CD4-positive, alpha-beta T cell treated with Interleukin-1 beta for 1 hour (primary cell): ENCODE data around the gene ARL2.
"Not testable (repeated sequence)": the region's sequence is repeated elsewhere in the genome, so short reads cannot be mapped to it uniquely, and the experiment has no call there.

ENCODE experiments used
- DNase-seq, 2 donors: peaks; one replicate each; pipeline ENCODE4 v3.0.0-alpha.2; 2020 to 2022

The ARL2 gene

GRCh38 chr11:65013888-65014725 is at the start of gene ARL2:
ARL2 (plus strand) TSS chr11:65014160; CDS start chr11:65014208, 48 bp downstream.
- DNase-seq = peak; percentile 88 to 91

- DNase-seq = no peak
Measured at GRCh38 chr11:64967375-64967774, 46.6 kb upstream of the ARL2 start.

GRCh38 chr11:64969209-64969608 is 44.8 kb upstream of the ARL2 start:
- no peak for DNase-seq

DNA sequence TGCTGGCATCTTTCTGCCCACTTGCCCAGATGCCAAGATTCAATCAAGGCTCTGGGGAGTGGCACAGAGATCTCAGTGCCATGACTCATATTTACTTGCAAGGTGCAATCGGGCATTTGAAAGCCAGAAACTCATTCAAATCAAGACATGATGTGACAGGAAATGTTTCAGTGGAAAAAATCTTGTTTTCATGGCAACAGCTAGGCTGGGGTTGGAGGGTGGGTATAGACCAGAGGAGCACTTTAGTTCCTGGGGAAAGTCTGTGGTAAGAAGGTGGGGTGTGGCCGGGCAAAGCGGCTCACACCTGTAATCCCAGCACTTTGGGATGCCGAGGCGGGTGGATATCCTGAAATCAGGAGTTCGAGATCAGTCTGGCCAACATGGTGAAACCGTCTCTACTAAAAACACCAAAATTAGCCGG is 43.2 kb upstream of the ARL2 start:
- DNase-seq = no peak

DNA sequence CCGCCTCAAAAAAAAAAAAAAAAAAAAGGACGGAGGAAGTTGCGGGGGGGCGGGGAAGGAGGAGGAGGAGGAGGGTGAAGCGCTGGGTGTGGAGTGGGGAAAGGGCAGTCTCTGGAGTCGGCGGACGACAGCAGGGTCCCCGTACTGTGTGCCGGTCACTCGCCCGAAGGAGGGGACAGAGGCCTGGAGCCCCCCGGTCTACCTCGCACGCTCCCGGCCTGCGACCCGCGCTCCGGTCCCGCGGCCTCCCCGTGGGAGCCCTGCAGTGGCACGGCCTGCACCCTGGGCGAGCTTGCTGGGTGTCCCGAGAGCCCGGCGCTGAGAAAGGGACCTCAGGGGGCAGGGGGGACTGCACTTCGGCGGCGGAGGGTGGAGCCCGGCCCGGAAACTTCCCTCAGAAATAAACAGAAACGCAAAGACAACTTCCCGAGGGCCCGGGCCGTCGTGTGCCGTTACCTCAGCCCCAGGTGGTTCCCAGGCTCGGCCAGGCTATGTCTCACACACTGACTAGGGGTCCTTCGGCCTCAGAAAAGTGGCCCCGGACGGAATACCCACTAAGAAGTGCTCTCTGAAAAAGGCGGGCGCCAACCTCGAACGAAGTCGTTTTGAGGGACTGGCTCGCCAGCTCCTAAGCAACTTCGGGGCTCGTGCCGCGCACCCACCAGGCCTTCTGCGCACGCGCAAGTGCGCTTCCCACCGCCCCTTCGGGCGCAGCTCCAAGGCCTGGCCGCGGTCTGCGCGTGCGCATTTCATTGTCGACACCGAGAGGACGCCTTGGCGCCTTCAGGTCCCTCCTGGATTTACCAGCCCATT is 42.3 kb upstream of the ARL2 start, which contains the start of gene MAJIN:
MAJIN (minus strand) TSS at position 688 of the 813 bp plus-strand sequence. CDS start 12,703 bp downstream, outside the sequence.
- DNase-seq = peak; percentile 91 to 92

DNA sequence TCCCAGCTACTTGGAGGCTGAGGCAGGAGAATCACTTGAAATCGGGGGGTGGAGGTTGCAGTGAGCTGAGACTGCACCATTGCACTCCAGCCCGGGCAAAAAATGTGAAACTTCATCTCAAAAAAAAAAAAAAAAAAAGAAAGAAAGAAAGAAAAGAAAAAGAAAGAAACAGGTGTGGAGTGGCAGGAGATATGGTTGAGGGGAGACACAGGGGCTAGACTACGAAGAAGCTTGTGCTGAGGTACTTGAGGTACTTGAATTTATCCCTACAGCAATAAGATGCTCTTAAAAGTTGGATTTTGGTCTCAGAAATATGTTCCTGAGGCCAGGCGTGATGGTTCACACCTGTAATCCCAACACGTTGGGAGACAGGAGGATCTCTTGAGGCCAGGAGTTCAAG is 39.8 kb upstream of the ARL2 start:
- no peak for DNase-seq

GRCh38 chr11:64976651-64977050 is 37.3 kb upstream of the ARL2 start:
- no peak for DNase-seq

GRCh38 chr11:64983339-64983738 is 30.6 kb upstream of the ARL2 start:
- not testable (repeated sequence) for DNase-seq

DNA sequence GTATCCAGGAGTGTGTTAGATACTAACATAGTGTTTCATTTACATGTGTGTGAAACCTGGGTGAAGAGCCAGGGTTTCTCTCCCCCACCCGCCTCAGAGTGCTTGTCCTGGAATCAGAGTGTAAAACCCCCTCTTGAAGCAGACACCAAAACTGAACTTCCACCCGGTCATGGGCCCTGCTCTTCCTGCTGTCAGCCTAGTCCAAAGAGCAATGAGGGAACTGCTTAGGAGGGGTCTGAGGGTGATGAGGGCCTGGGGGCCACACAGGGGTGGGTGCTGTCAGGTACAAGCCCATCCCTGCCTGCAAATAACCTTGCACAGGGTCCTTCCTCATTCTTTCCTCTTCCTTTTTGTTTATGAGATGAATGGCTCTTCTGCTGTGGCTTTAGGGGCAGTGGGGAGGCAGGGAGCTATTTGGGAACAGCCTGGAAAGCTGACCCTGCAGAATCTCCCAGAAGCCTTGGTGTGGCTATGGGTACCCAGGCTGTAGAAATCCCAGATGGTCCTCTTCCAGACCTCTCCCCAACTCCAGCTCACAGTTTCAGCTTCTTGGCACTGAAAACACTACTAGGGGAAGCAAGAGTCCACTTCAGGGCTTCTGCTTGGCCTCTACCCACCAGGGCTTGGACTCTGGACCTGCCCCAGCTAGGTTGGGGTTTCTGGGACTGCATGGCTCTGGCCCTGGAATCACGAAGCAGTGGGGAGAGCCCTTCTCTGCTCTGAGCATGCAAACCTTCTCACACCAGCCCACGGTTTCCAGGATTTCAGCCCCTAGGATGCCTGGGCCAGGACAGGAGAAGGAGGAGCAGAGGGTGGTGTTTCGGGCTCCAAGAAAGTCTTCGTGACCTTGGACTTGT is 25.7 kb upstream of the ARL2 start:
- DNase-seq = no peak

DNA sequence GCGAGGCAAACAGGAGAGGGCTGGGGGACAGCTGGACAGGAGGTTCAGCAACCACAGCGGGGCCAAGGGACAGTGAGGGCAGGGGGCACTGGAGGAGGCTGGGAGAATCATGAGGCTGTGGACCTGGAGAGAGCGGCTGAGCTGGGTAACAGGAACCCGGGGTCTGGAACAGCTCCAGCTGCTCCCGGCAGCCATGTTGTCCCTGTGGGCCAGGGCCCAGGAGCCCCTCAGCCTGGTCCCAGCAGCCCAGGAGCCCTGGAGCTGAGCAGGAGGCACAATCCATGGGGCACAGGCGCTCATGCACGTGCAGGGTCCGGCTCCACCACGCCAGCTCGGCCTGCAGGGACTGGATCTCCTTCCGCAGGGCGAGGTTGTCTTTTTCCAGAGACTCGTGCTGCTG is 24.5 kb upstream of the ARL2 start:
- no peak for DNase-seq

DNA sequence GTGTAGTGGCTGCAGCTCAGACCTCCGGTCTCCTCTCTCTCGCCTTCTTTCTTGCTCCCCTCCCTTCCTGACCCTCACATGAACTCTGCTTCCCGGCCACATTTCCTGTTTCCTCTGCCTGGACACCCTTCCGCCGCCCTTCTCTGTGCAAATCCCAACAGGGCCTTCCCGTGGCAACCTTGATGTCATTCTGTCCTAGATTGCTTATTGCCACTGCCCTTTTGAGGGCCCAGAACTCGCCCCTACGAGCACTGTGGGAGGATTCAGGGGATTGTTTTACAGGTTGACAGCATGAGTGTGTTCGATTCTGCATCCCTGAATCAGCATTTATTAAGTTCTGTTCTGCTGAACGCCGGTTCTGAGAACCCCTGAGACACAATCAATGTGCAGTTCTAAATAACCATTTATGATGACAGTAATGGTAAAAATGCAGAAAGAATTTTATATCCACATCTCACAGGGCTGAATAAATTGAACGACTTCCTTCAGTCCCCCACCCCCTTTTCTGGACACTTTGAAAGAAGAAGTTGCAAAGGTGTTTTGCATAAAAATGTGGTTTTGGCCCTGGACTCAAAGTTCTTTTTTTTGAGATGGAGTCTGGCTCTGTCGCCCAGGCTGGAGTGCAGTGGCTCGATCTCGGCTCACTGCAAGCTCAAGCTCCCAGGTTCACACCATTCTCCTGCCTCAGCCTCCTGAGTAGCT is 23.6 kb upstream of the ARL2 start:
- no peak for DNase-seq

DNA sequence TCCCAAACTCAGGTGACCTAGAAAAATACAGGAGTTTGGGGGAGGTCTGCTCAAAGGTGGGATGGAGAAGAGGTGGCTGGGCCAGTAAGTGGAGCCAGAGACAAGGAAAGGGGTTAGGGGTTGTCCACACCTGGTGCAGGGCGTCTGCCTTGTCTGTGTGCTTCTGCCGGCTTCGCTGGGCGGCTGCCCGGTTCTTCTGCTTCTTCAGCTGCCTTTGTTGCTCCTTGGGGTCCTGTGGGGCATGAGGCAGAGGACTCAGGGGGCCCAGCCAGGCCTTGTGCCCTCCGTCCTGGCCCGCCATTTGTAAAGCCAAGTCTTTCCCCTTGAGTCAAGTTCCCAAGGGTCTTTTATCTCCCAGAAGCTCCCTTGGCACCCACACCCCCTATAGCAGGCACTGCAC is 19.6 kb upstream of the ARL2 start:
- no peak for DNase-seq

GRCh38 chr11:64996327-64996709 is 17.6 kb upstream of the ARL2 start:
- no peak for DNase-seq

- DNase-seq = peak in 1 of 2 donors; percentile 52
Measured at GRCh38 chr11:64996710-64997380, 17.1 kb upstream of the ARL2 start, which contains the start of gene BATF2. BATF2 (minus strand) TSS chr11:64996971; CDS start chr11:64996914, 57 bp downstream.

- DNase-seq = no peak
Measured at GRCh38 chr11:64998141-64998540, 15.8 kb upstream of the ARL2 start.

DNA sequence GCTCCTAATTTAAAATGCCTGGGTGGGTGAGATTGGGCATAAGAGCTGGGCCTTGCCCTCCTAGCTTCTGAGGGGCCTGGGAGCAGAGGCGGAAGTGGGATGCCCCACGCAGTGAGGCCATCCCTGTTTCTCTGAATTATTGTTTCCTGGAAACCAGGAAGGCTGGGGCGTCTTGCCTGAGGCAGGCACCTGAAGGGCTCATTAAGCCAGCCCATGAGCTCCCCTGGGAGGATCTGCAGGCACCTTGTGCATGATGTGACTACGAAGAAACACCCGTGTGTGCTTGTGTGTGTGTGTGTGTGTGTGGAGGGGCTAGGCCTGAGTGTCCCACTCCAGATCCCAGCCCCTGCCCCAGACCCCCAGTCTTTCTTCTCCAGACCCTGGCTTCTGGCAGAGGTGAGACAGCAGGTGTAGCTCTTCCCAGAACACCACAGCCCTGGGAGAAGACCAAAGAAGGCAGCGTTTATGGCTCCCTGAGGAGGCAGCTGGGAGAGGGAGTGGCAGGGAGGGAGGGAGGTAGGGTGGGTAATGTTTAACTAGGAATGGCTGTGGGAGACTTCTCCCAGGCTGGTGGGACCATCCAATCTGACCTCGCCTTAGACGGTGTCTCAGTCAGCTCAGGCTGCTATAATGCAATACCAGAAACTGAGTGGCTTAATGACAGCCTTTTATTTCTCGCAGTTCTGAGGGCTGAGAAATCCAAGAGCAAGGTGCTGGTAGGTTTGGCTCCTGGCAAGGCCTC is 15.1 kb upstream of the ARL2 start:
- no peak for DNase-seq

DNA sequence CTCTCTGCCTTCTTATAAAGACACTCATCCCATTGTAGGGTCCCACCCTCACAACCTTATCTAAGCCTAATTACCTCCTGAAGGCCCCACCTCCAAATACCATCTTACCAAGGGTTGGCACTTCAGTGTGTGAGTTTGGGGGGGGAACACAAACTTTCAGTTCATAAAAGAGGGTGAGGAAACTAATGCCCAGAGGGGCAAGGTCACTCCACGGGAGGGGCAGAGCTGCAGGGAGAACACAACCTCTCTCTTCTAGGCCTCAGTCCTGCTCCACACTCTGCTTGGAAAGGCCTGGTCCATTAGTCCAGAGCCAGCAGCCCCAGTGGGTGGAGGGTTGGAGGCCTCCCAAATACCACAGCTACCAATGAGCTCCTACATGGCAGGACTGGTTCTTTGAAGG is 14.5 kb upstream of the ARL2 start:
- DNase-seq = no peak

DNA sequence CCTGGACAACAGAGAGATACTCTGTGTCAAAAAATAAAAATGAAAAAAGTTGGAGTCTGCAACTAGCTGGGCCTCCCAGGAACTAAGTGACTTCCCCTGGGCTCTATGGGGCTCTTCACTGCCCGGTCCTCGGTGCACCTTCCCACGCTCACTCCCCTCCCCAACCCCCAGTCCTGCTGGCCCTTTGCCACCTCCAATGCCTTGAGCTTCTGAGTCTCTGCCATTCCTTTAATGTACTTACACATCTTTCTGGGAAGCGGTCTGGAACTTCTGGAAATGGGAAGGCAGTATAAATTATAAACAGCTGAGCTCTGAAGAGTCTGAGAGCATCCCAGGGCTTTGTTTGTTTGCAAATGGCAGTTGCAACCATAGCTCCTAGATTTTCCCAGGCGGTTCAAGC is 11.3 kb upstream of the ARL2 start:
- DNase-seq = no peak

GRCh38 chr11:65003282-65003681 is 10.7 kb upstream of the ARL2 start:
- DNase-seq = no peak

DNA sequence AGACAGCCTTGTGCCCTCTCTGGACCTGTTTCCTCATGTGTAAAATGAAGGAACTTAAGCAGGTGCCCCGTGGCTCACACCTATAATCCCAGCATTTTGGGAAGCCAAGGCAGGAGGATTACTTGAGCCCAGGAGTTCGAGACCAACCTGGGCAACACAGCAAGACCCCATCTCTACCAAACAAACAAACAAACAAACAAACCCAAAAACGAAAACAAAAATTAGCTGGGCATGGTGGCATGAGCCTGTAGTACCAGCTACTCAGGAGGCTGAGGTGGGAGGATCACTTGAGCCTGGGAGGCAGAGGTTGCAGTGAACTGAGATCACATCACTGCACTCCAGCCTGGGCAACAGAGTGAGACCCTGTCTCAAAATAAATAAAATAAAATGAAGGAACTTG is 10.0 kb upstream of the ARL2 start:
- DNase-seq = not testable (repeated sequence)

- no peak for DNase-seq
Measured at GRCh38 chr11:65008016-65008415, 5.9 kb upstream of the ARL2 start.
